GM21528 (cell line): Measurements from ENCODE around the gene MIEF2.
"Not testable (repeated sequence)": the region's sequence is repeated elsewhere in the genome, so short reads cannot be mapped to it uniquely, and the experiment has no call there.

Source experiments
- ATAC-seq: cut with Tn5 transposase; IDR thresholded peaks from one replicate; pipeline ENCODE4 v1.9.1; 2021; ENCODE audit warnings: mild to moderate bottlenecking, moderate library complexity; ENCODE audit not compliant: unreplicated experiment, low FRiP score

MIEF2 gene

GRCh38 chr17:18280766-18281371 is 20.4 kb downstream of the MIEF2 start:
- no peak for ATAC-seq

- no peak for ATAC-seq
These were observed 21.3 kb downstream of the MIEF2 start for GRCh38 chr17:18281788-18282187.

GRCh38 chr17:18285296-18285695 is 24.8 kb downstream of the MIEF2 start:
- ATAC-seq: no peak

GRCh38 chr17:18291718-18292540 is 31.5 kb downstream of the MIEF2 start:
- ATAC-seq: no peak

- ATAC-seq: not testable (repeated sequence)
These were observed 37.6 kb downstream of the MIEF2 start for GRCh38 chr17:18298061-18298460.

GRCh38 chr17:18300725-18301480 is 40.4 kb downstream of the MIEF2 start:
- ATAC-seq: no peak

- ATAC-seq: not testable (repeated sequence)
These were observed 42.7 kb downstream of the MIEF2 start for GRCh38 chr17:18303206-18303605.

- ATAC-seq: no peak
These were observed 48.7 kb downstream of the MIEF2 start for GRCh38 chr17:18309202-18309601.

GRCh38 chr17:18314059-18314730 is 53.7 kb downstream of the MIEF2 start:
- ATAC-seq: peak; percentile 19

- ATAC-seq: peak; percentile 79
These were observed 54.5 kb downstream of the MIEF2 start, which contains the start of the genes SMCR8 and TOP3A for GRCh38 chr17:18314731-18315561. Gene SMCR8, plus strand, starts transcription at chr17:18315293. Its CDS starts 497 bp downstream, at chr17:18315790. Gene TOP3A, minus strand, starts transcription at chr17:18314994. Its CDS starts 216 bp downstream, at chr17:18314778.

GRCh38 chr17:18315562-18315922 is 55.1 kb downstream of the MIEF2 start:
- ATAC-seq: peak; percentile 7

- no peak for ATAC-seq
These were observed 55.5 kb downstream of the MIEF2 start for GRCh38 chr17:18315961-18316360.
